LNCaP clone FGC (cell line): Measurements from ENCODE around the gene SLC22A7.

Source experiments
- DNase-seq: peaks from one replicate; pipeline ENCODE4 v3.0.0-alpha.2; 2011; ENCODE audit warnings: low read depth
- H3K4me3 ChIP-seq: 2 replicates; pipeline ENCODE4 v1.5.1; 2011; ENCODE audit warnings: mild to moderate bottlenecking, low read depth, low read length, control low read depth
- CTCF ChIP-seq: IDR thresholded peaks from 2 replicates; pipeline ENCODE4 v1.5.1; 2012; ENCODE audit warnings: mild to moderate bottlenecking; ENCODE audit not compliant: control insufficient read depth, insufficient read depth; ENCODE audit errors: extremely low read depth

SLC22A7 gene

GRCh38 chr6:43283905-43284304 is 14.2 kb upstream of the SLC22A7 start:
- no peak for DNase-seq
- TF ChIP-seq CTCF: no peak
- H3K4me3 ChIP-seq: no peak overlapping the region

GRCh38 chr6:43284991-43285781 is 12.9 kb upstream of the SLC22A7 start:
- no peak for TF ChIP-seq CTCF
- H3K4me3 ChIP-seq: no peak overlapping the region
- no peak for DNase-seq

- TF ChIP-seq CTCF: no peak
- no peak for DNase-seq
- no peak overlapping the region for H3K4me3 ChIP-seq
Measured at GRCh38 chr6:43285832-43286231, 12.2 kb upstream of the SLC22A7 start.

- DNase-seq: no peak
- H3K4me3 ChIP-seq: no peak overlapping the region
- TF ChIP-seq CTCF: no peak
Measured at GRCh38 chr6:43286456-43286979, 11.5 kb upstream of the SLC22A7 start.

- no peak for TF ChIP-seq CTCF
- DNase-seq: no peak
- H3K4me3 ChIP-seq: no peak overlapping the region
Measured at GRCh38 chr6:43286980-43287716, 10.9 kb upstream of the SLC22A7 start.

- no peak overlapping the region for H3K4me3 ChIP-seq
- DNase-seq: no peak
- TF ChIP-seq CTCF: no peak
Measured at GRCh38 chr6:43287717-43288679, 10.1 kb upstream of the SLC22A7 start.
